Activated naive CD4-positive, alpha-beta T cell treated with anti-CD3 and anti-CD28 coated beads for 36 hours (primary cell): Measurements from ENCODE around the gene NCCRP1. TPM values are rescaled to one million over a fixed set of nuclear protein-coding genes. Genes with fewer than 3 reads are reported as not detected.

Experiments used
- CTCF ChIA-PET: fragments of 350-600 bp; sonication (Branson Sonifier 250); formaldehyde crosslinking; loops from one replicate; lab custom pipeline; 2021; ENCODE audit warnings: antibody characterized with exemption; lab: Charles Lee
- DNase-seq: peaks from one replicate; pipeline ENCODE4 v3.0.0-alpha.2; 2020
- H3K27ac Mint-ChIP-seq: one replicate; pipeline ENCODE4 v1.8.0; 2021; ENCODE audit warnings: mild to moderate bottlenecking, mixed read lengths
- H3K27me3 Mint-ChIP-seq: one replicate; pipeline ENCODE4 v1.8.0; 2021; ENCODE audit warnings: low read depth, mixed read lengths
- H3K36me3 Mint-ChIP-seq: one replicate; pipeline ENCODE4 v1.8.0; 2021; ENCODE audit warnings: low read depth, mixed read lengths
- H3K4me1 Mint-ChIP-seq: one replicate; pipeline ENCODE4 v1.8.0; 2021; ENCODE audit warnings: low read depth, mixed read lengths
- H3K4me3 Mint-ChIP-seq: one replicate; pipeline ENCODE4 v1.8.0; 2021; ENCODE audit warnings: mild to moderate bottlenecking, moderate library complexity, mixed read lengths
- H3K9me3 Mint-ChIP-seq: one replicate; pipeline ENCODE4 v1.8.0; 2021; ENCODE audit warnings: mixed read lengths
- intact Hi-C: fragments of 100-400 bp; cut with micrococcal nuclease; formaldehyde crosslinking; loops from one replicate; pipeline ENCODE4 v1.15.1; 2023
- total RNA-seq, 2 experiments: library from RNA; stranded (reverse); gene quantifications; one replicate each; pipeline ENCODE4 v1.2.3, GENCODE V29; 2021

Gene NCCRP1
- total RNA-seq, 2 experiments from 2014 or later: not detected

- no peaks in the 10 kb centered on the region for H3K4me1 Mint-ChIP-seq
- no peak for DNase-seq
- peaks cover 5% of the 10 kb centered on the region for H3K36me3 Mint-ChIP-seq
- H3K27ac Mint-ChIP-seq: no peak overlapping the region
- CTCF ChIA-PET: no interaction called here
- H3K27me3 Mint-ChIP-seq: no peaks in the 10 kb centered on the region
- intact Hi-C loops: no loop called here
- H3K9me3 Mint-ChIP-seq: no peaks in the 10 kb centered on the region
- no peak overlapping the region for H3K4me3 Mint-ChIP-seq
Measured at GRCh38 chr19:39177736-39178135, 19.0 kb upstream of the NCCRP1 start.

DNA sequence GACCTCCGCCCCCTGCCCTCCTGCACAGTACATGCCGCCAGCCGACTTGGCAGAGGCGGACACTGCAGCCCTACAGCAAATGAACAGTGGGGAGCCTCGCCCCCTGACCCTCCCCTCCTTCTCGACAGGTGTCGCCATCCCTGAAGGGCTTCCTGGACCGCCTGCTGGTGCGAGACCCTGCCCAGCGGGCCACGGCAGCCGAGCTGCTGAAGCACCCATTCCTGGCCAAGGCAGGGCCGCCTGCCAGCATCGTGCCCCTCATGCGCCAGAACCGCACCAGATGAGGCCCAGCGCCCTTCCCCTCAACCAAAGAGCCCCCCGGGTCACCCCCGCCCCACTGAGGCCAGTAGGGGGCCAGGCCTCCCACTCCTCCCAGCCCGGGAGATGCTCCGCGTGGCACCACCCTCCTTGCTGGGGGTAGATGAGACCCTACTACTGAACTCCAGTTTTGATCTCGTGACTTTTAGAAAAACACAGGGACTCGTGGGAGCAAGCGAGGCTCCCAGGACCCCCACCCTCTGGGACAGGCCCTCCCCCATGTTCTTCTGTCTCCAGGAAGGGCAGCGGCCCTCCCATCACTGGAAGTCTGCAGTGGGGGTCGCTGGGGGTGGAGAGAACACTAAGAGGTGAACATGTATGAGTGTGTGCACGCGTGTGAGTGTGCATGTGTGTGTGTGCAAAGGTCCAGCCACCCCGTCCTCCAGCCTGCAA is 18.3 kb upstream of the NCCRP1 start:
- H3K9me3 Mint-ChIP-seq: no peaks in the 10 kb centered on the region
- H3K27ac Mint-ChIP-seq: no peak overlapping the region
- H3K27me3 Mint-ChIP-seq: no peaks in the 10 kb centered on the region
- no peaks in the 10 kb centered on the region for H3K4me1 Mint-ChIP-seq
- DNase-seq: no peak
- intact Hi-C loops: no loop called here
- CTCF ChIA-PET: no interaction called here
- H3K36me3 Mint-ChIP-seq: peaks cover 5% of the 10 kb centered on the region
- no peak overlapping the region for H3K4me3 Mint-ChIP-seq

GRCh38 chr19:39179754-39180153 is 17.0 kb upstream of the NCCRP1 start:
- no peaks in the 10 kb centered on the region for H3K27me3 Mint-ChIP-seq
- no peaks in the 10 kb centered on the region for H3K9me3 Mint-ChIP-seq
- H3K36me3 Mint-ChIP-seq: peaks cover 5% of the 10 kb centered on the region
- H3K27ac Mint-ChIP-seq: no peak overlapping the region
- intact Hi-C loops: no loop called here
- CTCF ChIA-PET: no interaction called here
- H3K4me3 Mint-ChIP-seq: no peak overlapping the region
- H3K4me1 Mint-ChIP-seq: no peaks in the 10 kb centered on the region
- DNase-seq: no peak

DNA sequence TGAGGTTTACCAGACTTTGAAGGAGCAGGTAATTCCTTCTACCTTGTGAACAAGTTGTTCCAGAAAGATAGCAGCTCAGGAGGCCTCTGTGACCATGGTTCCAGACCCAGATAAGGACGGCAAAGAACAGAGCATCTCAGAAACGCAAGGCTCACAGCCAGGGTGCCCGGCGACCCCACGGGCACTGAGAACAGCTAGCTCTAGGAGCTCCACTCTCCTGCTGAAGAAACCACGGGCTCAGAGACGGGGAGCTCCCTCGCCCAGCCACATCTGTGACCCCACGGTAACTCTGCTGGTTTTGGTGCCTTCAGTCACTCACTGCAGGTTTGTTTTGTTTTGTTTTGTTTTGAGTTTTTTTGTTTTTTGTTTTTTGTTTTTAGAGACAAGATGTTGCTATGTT is 16.0 kb upstream of the NCCRP1 start:
- DNase-seq: no peak

GRCh38 chr19:39181500-39182173 is 15.1 kb upstream of the NCCRP1 start:
- no peak for DNase-seq
- intact Hi-C loops: no loop called here
- Mint-ChIP-seq H3K4me1 (no peaks in the 10 kb centered on the region), H3K27ac (no peak overlapping the region), H3K27me3 (no peaks in the 10 kb centered on the region), H3K36me3 (peaks cover 5% of the 10 kb centered on the region), H3K4me3 (no peak overlapping the region), H3K9me3 (no peaks in the 10 kb centered on the region)
- CTCF ChIA-PET: interaction anchor here (1.0 kb wide), 1 partner anchor 146 kb away, joined by 3 read pairs; no protein-coding TSS in a partner anchor

More for the DNA sequence above, 16.0 kb upstream of the NCCRP1 start:
- Mint-ChIP-seq H3K4me3 (no peak overlapping the region), H3K4me1 (no peaks in the 10 kb centered on the region), H3K9me3 (no peaks in the 10 kb centered on the region), H3K27me3 (no peaks in the 10 kb centered on the region), H3K27ac (no peak overlapping the region), H3K36me3 (peaks cover 5% of the 10 kb centered on the region)
- intact Hi-C loops: no loop called here
- CTCF ChIA-PET: interaction anchor here (0.8 kb wide), 1 partner anchor 149 kb away, joined by 3 read pairs; no protein-coding TSS in a partner anchor

GRCh38 chr19:39182174-39182505 is 14.6 kb upstream of the NCCRP1 start:
- peaks cover 5% of the 10 kb centered on the region for H3K36me3 Mint-ChIP-seq
- CTCF ChIA-PET: interaction anchor here (1.0 kb wide), 1 partner anchor 146 kb away, joined by 3 read pairs; no protein-coding TSS in a partner anchor
- H3K27ac Mint-ChIP-seq: no peak overlapping the region
- H3K4me3 Mint-ChIP-seq: no peak overlapping the region
- intact Hi-C loops: no loop called here
- DNase-seq: no peak
- H3K27me3 Mint-ChIP-seq: peaks cover under 1% of the 10 kb centered on the region
- H3K4me1 Mint-ChIP-seq: no peaks in the 10 kb centered on the region
- H3K9me3 Mint-ChIP-seq: no peaks in the 10 kb centered on the region

GRCh38 chr19:39183104-39183503 is 13.7 kb upstream of the NCCRP1 start:
- H3K36me3 Mint-ChIP-seq: peaks cover 2% of the 10 kb centered on the region
- H3K27ac Mint-ChIP-seq: no peak overlapping the region
- no peaks in the 10 kb centered on the region for H3K4me1 Mint-ChIP-seq
- CTCF ChIA-PET: no interaction called here
- intact Hi-C loops: no loop called here
- no peaks in the 10 kb centered on the region for H3K9me3 Mint-ChIP-seq
- peaks cover 2% of the 10 kb centered on the region for H3K27me3 Mint-ChIP-seq
- no peak overlapping the region for H3K4me3 Mint-ChIP-seq
- no peak for DNase-seq

DNA sequence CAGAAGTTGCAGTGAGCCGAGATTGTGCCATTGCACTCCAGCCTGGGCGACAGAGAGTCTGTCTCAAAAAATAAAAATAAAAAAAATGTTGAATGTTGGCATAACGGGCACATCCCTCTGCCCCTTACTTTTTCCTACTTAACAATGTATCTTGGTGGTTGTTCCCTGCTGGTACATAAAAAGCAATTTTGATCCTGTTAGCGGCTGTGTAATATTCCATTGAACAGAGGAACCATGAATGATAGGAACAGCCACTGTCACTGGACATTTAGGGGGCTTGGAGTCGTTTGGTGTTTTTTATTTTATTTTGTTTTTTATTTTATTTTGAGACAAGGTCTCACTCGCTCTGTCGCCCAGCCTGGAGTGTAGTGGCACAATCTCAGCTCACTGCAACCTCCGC is 10.4 kb upstream of the NCCRP1 start:
- Mint-ChIP-seq H3K27ac (no peak overlapping the region), H3K36me3 (no peaks in the 10 kb centered on the region), H3K27me3 (peaks cover 10% of the 10 kb centered on the region), H3K4me1 (no peaks in the 10 kb centered on the region), H3K4me3 (no peak overlapping the region), H3K9me3 (no peaks in the 10 kb centered on the region)
- CTCF ChIA-PET: interaction anchor here (0.7 to 1.9 kb wide), 6 partner anchors 13 to 123 kb away, joined by 3 to 14 read pairs (median 4); no protein-coding TSS in a partner anchor
- intact Hi-C loops: no loop called here
- DNase-seq: no peak

DNA sequence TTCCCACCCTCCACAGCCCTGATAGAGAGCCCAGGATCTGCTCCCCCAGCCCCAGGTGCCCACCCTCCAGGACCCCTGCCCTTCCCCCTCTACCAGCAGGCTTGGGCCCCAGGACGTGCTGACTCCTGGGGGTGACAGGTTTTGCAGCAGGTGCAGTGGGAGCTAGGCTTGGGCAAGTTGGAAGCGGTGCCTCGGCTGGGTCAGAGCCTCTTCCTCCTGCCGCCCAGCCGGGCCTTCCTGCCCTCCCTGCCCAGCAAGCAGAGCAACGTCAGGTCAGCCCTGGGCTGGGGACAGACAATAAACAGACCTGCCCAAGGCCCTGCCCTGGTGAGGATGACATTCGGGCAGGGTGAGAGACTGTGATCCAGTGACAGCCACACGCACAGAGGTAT is 9.2 kb upstream of the NCCRP1 start:
- Mint-ChIP-seq H3K27me3 (peaks cover 10% of the 10 kb centered on the region), H3K27ac (no peak overlapping the region), H3K4me1 (no peaks in the 10 kb centered on the region), H3K9me3 (no peaks in the 10 kb centered on the region), H3K4me3 (no peak overlapping the region), H3K36me3 (no peaks in the 10 kb centered on the region)
- intact Hi-C loops: loop anchor here (1.0 kb wide), 2 partner anchors 65 to 135 kb away; no protein-coding TSS in a partner anchor
- DNase-seq: no peak
- CTCF ChIA-PET: interaction anchor here (1.0 to 1.9 kb wide), 3 partner anchors 11 to 68 kb away, joined by 3 to 14 read pairs (median 10); no protein-coding TSS in a partner anchor

- CTCF ChIA-PET: interaction anchor here (0.5 kb wide), 1 partner anchor 220 kb away, joined by 3 read pairs; no protein-coding TSS in a partner anchor
- Mint-ChIP-seq H3K27me3 (peaks cover 13% of the 10 kb centered on the region), H3K36me3 (no peaks in the 10 kb centered on the region), H3K9me3 (no peaks in the 10 kb centered on the region), H3K4me1 (no peaks in the 10 kb centered on the region), H3K4me3 (no peak overlapping the region), H3K27ac (no peak overlapping the region)
- DNase-seq: no peak
- intact Hi-C loops: no loop called here
Measured at GRCh38 chr19:39188960-39189359, 7.8 kb upstream of the NCCRP1 start.

GRCh38 chr19:39190768-39191167 is 6.0 kb upstream of the NCCRP1 start:
- CTCF ChIA-PET: no interaction called here
- H3K27ac Mint-ChIP-seq: no peak overlapping the region
- peaks cover 5% of the 10 kb centered on the region for H3K4me1 Mint-ChIP-seq
- H3K36me3 Mint-ChIP-seq: no peaks in the 10 kb centered on the region
- no peaks in the 10 kb centered on the region for H3K9me3 Mint-ChIP-seq
- intact Hi-C loops: no loop called here
- peaks cover 29% of the 10 kb centered on the region for H3K27me3 Mint-ChIP-seq
- no peak for DNase-seq
- H3K4me3 Mint-ChIP-seq: no peak overlapping the region

GRCh38 chr19:39192846-39193245 is 3.9 kb upstream of the NCCRP1 start:
- Mint-ChIP-seq H3K9me3 (no peaks in the 10 kb centered on the region), H3K36me3 (no peaks in the 10 kb centered on the region), H3K4me1 (peaks cover 20% of the 10 kb centered on the region), H3K27ac (no peak overlapping the region), H3K4me3 (no peak overlapping the region), H3K27me3 (peaks cover 40% of the 10 kb centered on the region)
- DNase-seq: no peak
- intact Hi-C loops: no loop called here
- CTCF ChIA-PET: no interaction called here

- no peaks in the 10 kb centered on the region for H3K9me3 Mint-ChIP-seq
- intact Hi-C loops: no loop called here
- DNase-seq: no peak
- H3K27me3 Mint-ChIP-seq: peaks cover 45% of the 10 kb centered on the region
- H3K27ac Mint-ChIP-seq: no peak overlapping the region
- H3K4me1 Mint-ChIP-seq: peaks cover 20% of the 10 kb centered on the region
- H3K36me3 Mint-ChIP-seq: no peaks in the 10 kb centered on the region
- CTCF ChIA-PET: no interaction called here
- no peak overlapping the region for H3K4me3 Mint-ChIP-seq
Measured at GRCh38 chr19:39193803-39194202, 3.0 kb upstream of the NCCRP1 start.
